ENCODE results near the gene ZBTB9. TPM values are rescaled to one million over a fixed set of nuclear protein-coding genes. Genes with fewer than 3 reads are reported as not detected.

ZBTB9 gene
- total and polyA plus RNA-seq, 2 donors (not counting 1 experiment from before 2014, with no cell fraction given), result 2.9 to 11.8 TPM

- Histone ChIP-seq H3K9ac (ENCODE audit: low read length) (no peak overlapping the region), H3K27ac (ENCODE audit: low read length in 2 of 2) (no peak overlapping the region), H3K79me2 (ENCODE audit: control insufficient read depth, insufficient read depth, low read length) (peaks cover 6% of the 10 kb centered on the region), H3K9me3 (ENCODE audit: control extremely low read depth in 1 of 3, control insufficient read depth in 2 of 3, insufficient read depth in 1 of 3, low read length in 2 of 3) (no peaks in the 10 kb centered on the region), H3K27me3 (replicated peaks in 1 of 4; ENCODE audit: control extremely low read depth in 1 of 4, control insufficient read depth in 3 of 4, insufficient read depth in 4 of 4, low read length in 3 of 4) (peaks cover 0 to 3% (median 0%) of the 10 kb centered on the region in 4 experiments), H3K4me3 (ENCODE audit: control extremely low read depth in 1 of 5, extremely low read depth in 1 of 5, insufficient read depth in 1 of 5, low read depth in 2 of 5, low read length in 4 of 5) (no peak overlapping the region), H3K4me2 (replicated peaks; ENCODE audit: low read depth, low read length, poor library complexity, severe bottlenecking) (no peak overlapping the region), H2AFZ (ENCODE audit: insufficient read depth, low read depth, low read length, poor library complexity, severe bottlenecking) (no peak overlapping the region), H4K20me1 (ENCODE audit: control insufficient read depth, insufficient read depth, low read length, poor library complexity, severe bottlenecking) (no peaks in the 10 kb centered on the region), H3K4me1 (ENCODE audit: control insufficient read depth in 2 of 2, insufficient read depth in 2 of 2, low read length in 2 of 2) (peaks cover 31 to 47% of the 10 kb centered on the region in 2 donors), H3K36me3 (replicated peaks in 1 of 2; ENCODE audit: control extremely low read depth in 1 of 2, control insufficient read depth in 1 of 2, extremely low read depth in 1 of 2, insufficient read depth in 2 of 2, low read length in 1 of 2) (no peaks in the 10 kb centered on the region)
- DNase-seq (no peak), ATAC-seq (ENCODE audit: low read depth) (no peak)
- intact Hi-C loops (cut with micrococcal nuclease), result no loop called here
- peak overlapping the region; percentile 92 for H3K4me3 Mint-ChIP-seq
- 100% methylated on average over 2 of the region's 2 CpGs for WGBS (ENCODE audit: insufficient coverage)
- peak overlapping the region; percentile 91 for H3K27ac Mint-ChIP-seq
- H3K27me3 Mint-ChIP-seq, result peaks cover 4% of the 10 kb centered on the region
- ChIA-PET POLR2A (no interaction called here), CTCF (no interaction called here)
- TF ChIP-seq, protein P1, sequence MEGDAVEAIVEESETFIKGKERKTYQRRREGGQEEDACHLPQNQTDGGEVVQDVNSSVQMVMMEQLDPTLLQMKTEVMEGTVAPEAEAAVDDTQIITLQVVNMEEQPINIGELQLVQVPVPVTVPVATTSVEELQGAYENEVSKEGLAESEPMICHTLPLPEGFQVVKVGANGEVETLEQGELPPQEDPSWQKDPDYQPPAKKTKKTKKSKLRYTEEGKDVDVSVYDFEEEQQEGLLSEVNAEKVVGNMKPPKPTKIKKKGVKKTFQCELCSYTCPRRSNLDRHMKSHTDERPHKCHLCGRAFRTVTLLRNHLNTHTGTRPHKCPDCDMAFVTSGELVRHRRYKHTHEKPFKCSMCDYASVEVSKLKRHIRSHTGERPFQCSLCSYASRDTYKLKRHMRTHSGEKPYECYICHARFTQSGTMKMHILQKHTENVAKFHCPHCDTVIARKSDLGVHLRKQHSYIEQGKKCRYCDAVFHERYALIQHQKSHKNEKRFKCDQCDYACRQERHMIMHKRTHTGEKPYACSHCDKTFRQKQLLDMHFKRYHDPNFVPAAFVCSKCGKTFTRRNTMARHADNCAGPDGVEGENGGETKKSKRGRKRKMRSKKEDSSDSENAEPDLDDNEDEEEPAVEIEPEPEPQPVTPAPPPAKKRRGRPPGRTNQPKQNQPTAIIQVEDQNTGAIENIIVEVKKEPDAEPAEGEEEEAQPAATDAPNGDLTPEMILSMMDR (IDR thresholded peaks at IDR 0.05), result no peak
- no peak for TF ChIP-seq EZH2 (IDR thresholded peaks at IDR 0.05; ENCODE audit: borderline replicate concordance, insufficient read depth, low read depth, low read length, poor library complexity, severe bottlenecking)
- H3K9me3 Mint-ChIP-seq (ENCODE audit: insufficient read depth), result no peaks in the 10 kb centered on the region
- H3K4me1 Mint-ChIP-seq, result peaks cover 52% of the 10 kb centered on the region
Measured at GRCh38 chr6:33423777-33424176, 30.6 kb upstream of the ZBTB9 start.

DNA sequence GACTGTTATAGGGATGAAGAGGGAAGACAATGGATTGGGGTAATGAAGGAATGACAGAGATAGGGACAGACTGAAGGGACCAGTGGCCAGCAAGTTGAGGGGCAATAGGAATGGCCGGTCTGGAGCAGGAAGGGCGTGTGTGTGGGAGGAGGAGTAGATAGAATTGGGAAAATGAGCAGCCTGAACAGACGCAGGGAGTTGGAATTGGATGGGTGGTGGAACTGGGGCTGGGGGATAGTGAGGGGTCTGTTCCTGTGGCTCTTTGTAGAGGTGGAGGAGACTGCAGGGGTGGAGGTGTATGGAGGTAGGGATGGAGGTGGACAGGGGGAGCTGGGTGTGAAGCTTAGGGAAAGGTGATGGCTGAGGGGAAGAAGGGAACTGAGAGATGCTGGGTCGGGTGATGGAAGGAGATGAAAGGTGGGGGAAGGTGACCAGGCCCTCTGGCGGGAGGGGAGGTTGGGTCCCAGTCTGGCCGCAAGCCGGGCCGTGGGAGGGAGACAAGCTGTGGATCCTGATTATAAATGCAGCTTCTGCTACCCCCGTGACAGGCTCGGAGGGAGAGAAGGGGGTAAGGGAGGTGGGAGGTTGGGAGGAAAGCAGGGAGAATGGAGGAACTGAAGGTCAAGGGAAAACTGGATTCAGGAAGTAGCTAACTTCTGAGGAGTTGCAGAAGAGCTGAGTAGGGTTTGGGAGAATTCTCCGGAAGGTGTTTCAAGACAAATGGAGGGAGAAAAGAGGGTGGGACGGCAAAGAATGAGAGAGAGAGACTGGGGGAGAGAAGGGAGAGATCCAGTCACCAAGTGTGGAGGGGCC is 29.3 kb upstream of the ZBTB9 start:
- peak overlapping the region; percentile 78 to 86 for H3K27ac ChIP-seq (ENCODE audit: low read length in 2 of 2)
- peak overlapping the region; percentile 92 for H3K4me2 ChIP-seq (replicated peaks; ENCODE audit: low read depth, low read length, poor library complexity, severe bottlenecking)
- intact Hi-C loops (cut with micrococcal nuclease), result loop anchor here (1.0 to 5.0 kb wide), 3 partner anchors 34 to 197 kb away; partner anchors contain the start of genes ITPR3, KIFC1 and TAPBP
- peak overlapping the region; percentile 92 for H3K4me3 Mint-ChIP-seq
- peak overlapping the region; percentile 79 for H2AFZ ChIP-seq (ENCODE audit: insufficient read depth, low read depth, low read length, poor library complexity, severe bottlenecking)
- TF ChIP-seq EZH2 (IDR thresholded peaks at IDR 0.05; ENCODE audit: borderline replicate concordance, insufficient read depth, low read depth, low read length, poor library complexity, severe bottlenecking), result no peak
- TF ChIP-seq, protein P1 (IDR thresholded peaks at IDR 0.05), result no peak
- peak overlapping the region; percentile 79 for H3K9ac ChIP-seq (ENCODE audit: low read length)
- ATAC-seq (ENCODE audit: low read depth) (no peak), DNase-seq (no peak)
- no peaks in the 10 kb centered on the region for H3K9me3 ChIP-seq (ENCODE audit: control extremely low read depth in 1 of 3, control insufficient read depth in 2 of 3, insufficient read depth in 1 of 3, low read length in 2 of 3)
- H3K9me3 Mint-ChIP-seq (ENCODE audit: insufficient read depth), result no peaks in the 10 kb centered on the region
- no peaks in the 10 kb centered on the region for H3K27me3 ChIP-seq (replicated peaks in 1 of 4; ENCODE audit: control extremely low read depth in 1 of 4, control insufficient read depth in 3 of 4, insufficient read depth in 4 of 4, low read length in 3 of 4)
- 25% methylated on average over 12 of the region's 12 CpGs for WGBS (ENCODE audit: insufficient coverage)
- peaks cover 6% of the 10 kb centered on the region for H3K79me2 ChIP-seq (ENCODE audit: control insufficient read depth, insufficient read depth, low read length)
- peak overlapping the region; percentile 91 for H3K27ac Mint-ChIP-seq
- peaks cover 4% of the 10 kb centered on the region for H3K27me3 Mint-ChIP-seq
- CTCF ChIA-PET, result interaction anchor here (0.6 to 2.5 kb wide), 13 partner anchors 12 to 160 kb away, joined by 3 to 15 read pairs (median 5); partner anchors contain the start of genes B3GALT4, RPS18, VPS52 and ZBTB22
- no peaks in the 10 kb centered on the region for H3K36me3 ChIP-seq (replicated peaks in 1 of 2; ENCODE audit: control extremely low read depth in 1 of 2, control insufficient read depth in 1 of 2, extremely low read depth in 1 of 2, insufficient read depth in 2 of 2, low read length in 1 of 2)
- H3K4me3 ChIP-seq (ENCODE audit: control extremely low read depth in 1 of 5, extremely low read depth in 1 of 5, insufficient read depth in 1 of 5, low read depth in 2 of 5, low read length in 4 of 5), result peak overlapping the region; percentile 48 to 79 (median 62)
- H3K4me1 Mint-ChIP-seq, result peaks cover 57% of the 10 kb centered on the region
- POLR2A ChIA-PET, result interaction anchor here (0.5 to 1.6 kb wide), 8 partner anchors 9 to 1778 kb away, joined by 3 to 7 read pairs (median 3); partner anchors contain the start of genes RPS18, VPS52 and ZBTB9
- H3K4me1 ChIP-seq (ENCODE audit: control insufficient read depth in 2 of 2, insufficient read depth in 2 of 2, low read length in 2 of 2), result peaks cover 41 to 48% of the 10 kb centered on the region in 2 donors
- H4K20me1 ChIP-seq (ENCODE audit: control insufficient read depth, insufficient read depth, low read length, poor library complexity, severe bottlenecking), result no peaks in the 10 kb centered on the region

Data from B cell (primary cell).